ENCODE measurements around the gene CD22.

CD22 gene

DNA sequence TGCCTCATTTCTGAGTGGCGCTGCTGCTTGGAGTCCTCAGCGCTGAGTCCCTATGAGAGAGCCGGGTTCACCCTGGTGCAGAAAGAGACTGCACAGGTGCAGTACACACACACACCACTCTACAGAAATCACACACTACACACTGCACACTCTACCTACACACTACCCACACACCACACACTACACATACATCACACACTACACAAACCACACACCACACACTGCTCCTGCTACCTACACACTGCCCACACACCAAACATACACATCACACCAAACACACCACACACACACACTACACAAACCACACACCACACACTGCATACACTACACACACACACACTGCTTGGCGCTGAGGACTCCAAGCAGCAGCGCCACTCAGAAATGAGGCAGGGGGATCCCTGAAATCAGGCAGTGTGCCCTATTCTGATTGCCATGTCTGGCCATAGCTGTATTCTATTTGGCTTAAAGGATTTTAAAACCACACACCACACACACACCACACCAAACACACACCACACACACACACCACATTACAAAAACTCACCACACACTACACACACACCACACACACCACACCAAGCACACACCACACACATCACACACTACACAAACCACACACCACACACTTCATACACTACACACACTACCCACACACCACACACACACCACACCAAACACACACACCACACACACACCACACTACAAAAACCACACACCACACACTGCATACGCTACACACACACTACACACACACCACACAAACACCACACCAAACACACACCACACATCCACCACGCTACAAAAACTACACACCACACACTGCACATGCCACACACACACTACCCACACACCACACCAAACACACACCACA, 32.1 kb upstream of the CD22 start (continued):
- TF ChIP-seq HOXD13 (CRISPR knock-in tag; IDR thresholded peaks at IDR 0.05; ENCODE audit: borderline replicate concordance) (no peak), ZNF529 (tag by site-specific recombination; IDR thresholded peaks at IDR 0.05; ENCODE audit: insufficient replicate concordance) (no peak), ZNF2 (tag by site-specific recombination; IDR thresholded peaks at IDR 0.05) (peak; percentile 76), ZNF133 (tag by site-specific recombination; IDR thresholded peaks at IDR 0.05) (peak; percentile 36; the same call in 1 of the 2 replicates), ZNF514 (tag by site-specific recombination; IDR thresholded peaks at IDR 0.05) (peak; percentile 58), GFI1B (tag by site-specific recombination; IDR thresholded peaks at IDR 0.05) (no peak), ZNF398 (tag by site-specific recombination; IDR thresholded peaks at IDR 0.05) (peak; percentile 34), ZNF670 (tag by site-specific recombination; IDR thresholded peaks at IDR 0.05; ENCODE audit: low read depth) (peak; percentile 8; the same call in 1 of the 2 replicates), ZBTB1 (tag by site-specific recombination; IDR thresholded peaks at IDR 0.05) (no peak), ZNF146 (tag by site-specific recombination; IDR thresholded peaks at IDR 0.05) (peak; percentile 2), ZNF18 (tag by site-specific recombination; IDR thresholded peaks at IDR 0.05) (peak; percentile 57), YY2 (tag by site-specific recombination; IDR thresholded peaks at IDR 0.05) (peak; percentile 47), ZNF707 (tag by site-specific recombination; IDR thresholded peaks at IDR 0.05) (peak; percentile 10; the same call in 1 of the 2 replicates), ZSCAN30 (tag by site-specific recombination; IDR thresholded peaks at IDR 0.05) (no peak)
- TF ChIP-seq, protein P1, sequence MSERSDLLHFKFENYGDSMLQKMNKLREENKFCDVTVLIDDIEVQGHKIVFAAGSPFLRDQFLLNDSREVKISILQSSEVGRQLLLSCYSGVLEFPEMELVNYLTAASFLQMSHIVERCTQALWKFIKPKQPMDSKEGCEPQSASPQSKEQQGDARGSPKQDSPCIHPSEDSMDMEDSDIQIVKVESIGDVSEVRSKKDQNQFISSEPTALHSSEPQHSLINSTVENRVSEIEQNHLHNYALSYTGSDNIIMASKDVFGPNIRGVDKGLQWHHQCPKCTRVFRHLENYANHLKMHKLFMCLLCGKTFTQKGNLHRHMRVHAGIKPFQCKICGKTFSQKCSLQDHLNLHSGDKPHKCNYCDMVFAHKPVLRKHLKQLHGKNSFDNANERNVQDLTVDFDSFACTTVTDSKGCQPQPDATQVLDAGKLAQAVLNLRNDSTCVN (tag by site-specific recombination; optimal IDR thresholded peaks at IDR 0.05) = peak; percentile 14
- TF ChIP-seq, protein P2, sequence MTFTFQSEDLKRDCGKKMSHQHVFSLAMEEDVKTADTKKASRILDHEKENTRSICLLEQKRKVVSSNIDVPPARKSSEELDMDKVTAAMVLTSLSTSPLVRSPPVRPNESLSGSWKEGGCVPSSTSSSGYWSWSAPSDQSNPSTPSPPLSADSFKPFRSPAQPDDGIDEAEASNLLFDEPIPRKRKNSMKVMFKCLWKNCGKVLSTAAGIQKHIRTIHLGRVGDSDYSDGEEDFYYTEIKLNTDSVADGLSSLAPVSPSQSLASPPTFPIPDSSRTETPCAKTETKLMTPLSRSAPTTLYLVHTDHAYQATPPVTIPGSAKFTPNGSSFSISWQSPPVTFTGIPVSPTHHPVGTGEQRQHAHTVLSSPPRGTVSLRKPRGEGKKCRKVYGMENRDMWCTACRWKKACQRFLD (tag by site-specific recombination; IDR thresholded peaks at IDR 0.05) = 0 out of 2 replicates have a peak, but pooled peaks have one; percentile 61

DNA sequence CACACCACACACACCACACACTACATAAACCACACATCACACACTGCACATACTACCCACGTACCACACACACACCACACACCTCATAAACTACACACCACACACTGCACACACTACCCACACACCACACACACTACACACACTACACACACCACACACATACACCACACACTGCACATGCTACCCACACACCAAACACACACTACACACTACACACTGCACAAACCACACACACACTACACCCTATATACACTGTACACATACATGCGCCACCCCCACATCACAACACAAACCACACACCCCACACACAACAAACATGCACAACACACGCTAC, 31.5 kb upstream of the CD22 start:
- Histone ChIP-seq H3K36me3 (ENCODE audit: control insufficient read depth in 2 of 2, insufficient read depth in 1 of 2, low read length in 2 of 2) (no peaks in the 10 kb centered on the region; a peak in 1 of 3 replicates), H3K9me3 (ENCODE audit: control insufficient read depth, insufficient read depth, low read depth, low read length) (no peaks in the 10 kb centered on the region), H3K4me1 (ENCODE audit: control insufficient read depth, insufficient read depth, low read length) (no peaks in the 10 kb centered on the region), H3K27ac (ENCODE audit: extremely low read depth, low read depth, low read length) (no peak overlapping the region), H3K4me3 (ENCODE audit: low read depth, low read length) (no peak overlapping the region)
- ChIA-PET CTCF (no interaction called here), POLR2A (no interaction called here)
- TF ChIP-seq ZNF629 (tag by site-specific recombination; IDR thresholded peaks at IDR 0.05) (no peak), ZNF174 (tag by site-specific recombination; IDR thresholded peaks at IDR 0.05) (no peak), ZNF488 (tag by site-specific recombination; IDR thresholded peaks at IDR 0.05) (no peak), ZFP3 (tag by site-specific recombination; IDR thresholded peaks at IDR 0.05; ENCODE audit: low read depth) (no peak), ZNF677 (tag by site-specific recombination; IDR thresholded peaks at IDR 0.05) (no peak), ZNF23 (tag by site-specific recombination; IDR thresholded peaks at IDR 0.05; ENCODE audit: borderline replicate concordance) (no peak), GLIS1 (tag by site-specific recombination; IDR thresholded peaks at IDR 0.05) (no peak), ZNF658 (tag by site-specific recombination; IDR thresholded peaks at IDR 0.05) (0 out of 2 replicates have a peak, but pooled peaks have one; percentile 28), ZNF501 (tag by site-specific recombination; IDR thresholded peaks at IDR 0.05) (no peak), ZNF302 (tag by site-specific recombination; IDR thresholded peaks at IDR 0.05; ENCODE audit: low read depth) (no peak), ZNF670 (tag by site-specific recombination; IDR thresholded peaks at IDR 0.05; ENCODE audit: low read depth) (peak; percentile 41), YY1 (tag by site-specific recombination; IDR thresholded peaks at IDR 0.05) (no peak), ZNF311 (tag by site-specific recombination; IDR thresholded peaks at IDR 0.05; ENCODE audit: borderline replicate concordance) (no peak), ZNF292 (tag by site-specific recombination; IDR thresholded peaks at IDR 0.05; ENCODE audit: borderline replicate concordance, low read depth) (no peak), ZNF391 (tag by site-specific recombination; IDR thresholded peaks at IDR 0.05; ENCODE audit: borderline replicate concordance, low read depth) (0 out of 2 replicates have a peak, but pooled peaks have one; percentile 9), ZEB2 (tag by site-specific recombination; IDR thresholded peaks at IDR 0.05) (no peak)
